Activated CD8-positive, alpha-beta memory T cell treated with anti-CD3 and anti-CD28 coated beads for 48 hours (primary cell): ENCODE data around the gene KIF1A.

Experiments
- DNase-seq, 3 experiments: peaks; one replicate each; pipeline ENCODE4 v3.0.0-alpha.2; 2020; ENCODE audit warnings: low read depth in 2 of 3, low spot score in 2 of 3

The KIF1A gene

GRCh38 chr2:240819126-240819857 lies 727 bp downstream of the KIF1A start:
- no peak for DNase-seq

GRCh38 chr2:240818293-240819125 lies 1.5 kb downstream of the KIF1A start:
- no peak for DNase-seq

- DNase-seq: no peak
Measured at GRCh38 chr2:240817496-240818292, 2.3 kb downstream of the KIF1A start.

DNA sequence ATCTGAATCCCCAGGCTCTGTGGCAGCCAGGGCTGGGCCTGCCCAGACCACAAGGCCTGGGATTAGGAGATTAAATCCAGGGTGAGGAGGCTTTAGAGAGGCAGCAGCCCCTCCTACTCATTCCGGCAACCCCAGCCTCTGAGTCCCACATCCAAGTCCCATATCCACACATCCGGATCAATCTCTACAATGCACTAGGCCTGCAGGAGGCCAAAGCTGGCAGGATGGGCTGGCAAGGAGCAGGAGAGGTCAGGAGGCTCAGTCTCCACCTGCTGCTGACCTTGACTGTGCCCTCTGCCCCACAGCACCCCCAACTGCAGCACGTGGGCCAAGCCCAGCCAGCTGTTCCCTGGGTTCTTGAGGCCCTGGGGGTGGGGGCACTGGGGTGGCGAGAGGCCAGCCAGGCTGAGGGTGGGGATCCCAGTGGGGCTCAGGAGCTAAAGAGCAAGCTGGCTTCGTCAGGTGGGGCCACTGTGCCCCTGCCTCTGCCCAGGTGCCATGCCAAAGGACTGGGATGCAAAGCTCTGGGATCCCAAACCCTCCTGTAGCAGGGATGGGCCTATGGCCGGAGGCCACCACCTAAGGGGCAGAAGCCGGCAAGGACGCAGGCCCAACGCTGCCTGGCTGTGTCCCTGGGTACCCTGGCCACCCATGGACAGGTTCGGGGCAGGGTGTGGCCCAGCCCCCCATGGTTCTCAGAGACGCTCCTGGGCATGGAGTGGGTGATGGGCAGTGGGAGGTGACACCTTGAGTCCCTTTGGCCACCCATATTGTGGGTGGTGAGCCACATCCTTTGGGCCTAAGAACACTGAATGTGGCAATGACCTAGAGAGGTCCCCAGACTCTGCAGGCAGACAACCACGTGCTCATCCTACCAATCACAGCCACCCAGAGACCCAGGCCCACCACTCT lies 3.2 kb downstream of the KIF1A start:
- no peak for DNase-seq

DNA sequence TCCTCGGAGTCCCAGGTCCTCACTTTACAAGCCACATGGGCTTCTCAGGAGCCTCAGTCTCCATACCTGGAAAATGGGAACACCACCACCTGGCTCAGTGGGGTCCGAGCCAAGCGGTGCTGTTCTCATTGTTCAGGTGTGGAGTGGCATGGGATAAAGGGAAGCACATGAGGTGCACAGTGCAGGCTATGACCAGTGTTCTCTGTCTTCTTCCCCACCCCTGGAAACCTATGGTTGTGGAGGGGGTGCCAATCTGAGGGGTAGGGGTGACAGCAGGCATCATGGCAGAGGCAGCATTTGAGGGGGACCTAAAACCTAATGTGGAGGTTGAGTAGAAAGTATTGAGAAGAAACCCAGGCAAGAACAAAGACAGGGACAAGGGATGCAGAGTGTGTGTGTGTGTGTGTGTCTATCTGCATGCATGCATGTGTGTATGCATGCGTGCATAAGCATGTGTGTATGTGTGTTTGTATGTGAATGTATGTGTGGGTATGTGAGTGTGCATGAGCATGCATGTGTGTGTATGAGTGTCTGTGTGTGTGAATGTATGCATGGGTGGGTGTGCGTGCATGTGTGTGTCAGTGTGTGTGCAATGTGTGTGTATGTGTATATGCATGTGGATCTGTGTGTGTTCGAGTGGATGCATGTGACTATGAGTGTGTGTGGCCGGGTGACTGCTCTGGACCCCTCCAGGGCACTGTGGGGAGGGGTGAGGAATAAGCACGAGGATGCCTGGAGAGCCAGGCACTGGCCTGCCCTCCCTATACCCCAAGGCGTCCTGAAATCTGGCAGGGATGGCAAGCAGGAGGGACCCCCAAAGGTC lies 4.0 kb downstream of the KIF1A start:
- no peak for DNase-seq

DNA sequence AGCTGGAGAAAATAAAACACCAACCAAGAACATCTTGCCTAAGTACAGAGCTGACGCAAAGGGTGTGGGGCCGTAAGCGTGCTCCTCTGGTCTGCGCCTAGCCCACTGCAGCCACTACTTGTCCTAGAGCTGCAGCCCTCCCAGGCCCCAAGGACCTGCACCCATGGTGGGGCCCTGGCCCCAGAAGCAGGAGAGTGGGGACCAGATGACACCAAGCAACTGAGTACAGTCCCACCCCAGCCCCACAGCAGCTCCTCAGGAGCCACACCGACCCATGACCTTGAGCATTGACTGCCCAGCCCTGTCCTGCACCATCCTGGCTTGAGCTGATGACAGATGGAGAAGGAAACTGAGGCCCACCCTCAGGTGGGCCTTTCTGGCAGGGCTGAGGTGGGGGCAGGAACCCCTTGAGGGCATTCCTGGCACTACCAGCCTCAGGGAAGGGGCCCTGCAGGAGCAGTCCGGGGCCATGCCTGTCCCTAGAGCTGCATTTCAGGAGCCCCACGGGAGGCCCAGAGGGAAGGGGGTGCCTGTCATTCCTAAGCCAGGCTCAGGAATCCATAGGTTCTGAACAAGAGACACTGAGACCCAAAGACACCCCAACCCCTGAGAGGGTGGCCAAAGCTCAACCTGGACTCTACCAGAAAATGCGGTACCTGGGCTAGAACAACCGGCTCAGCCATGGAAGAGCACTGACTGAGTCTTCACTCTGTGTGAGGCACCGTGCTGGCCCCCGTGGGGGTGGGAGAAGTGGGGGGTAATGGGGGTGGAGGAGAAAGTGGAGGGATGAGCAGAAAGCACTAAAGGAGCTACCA lies 4.9 kb downstream of the KIF1A start:
- no peak for DNase-seq

- no peak for DNase-seq
Measured at GRCh38 chr2:240814280-240814679, 5.7 kb downstream of the KIF1A start.

DNA sequence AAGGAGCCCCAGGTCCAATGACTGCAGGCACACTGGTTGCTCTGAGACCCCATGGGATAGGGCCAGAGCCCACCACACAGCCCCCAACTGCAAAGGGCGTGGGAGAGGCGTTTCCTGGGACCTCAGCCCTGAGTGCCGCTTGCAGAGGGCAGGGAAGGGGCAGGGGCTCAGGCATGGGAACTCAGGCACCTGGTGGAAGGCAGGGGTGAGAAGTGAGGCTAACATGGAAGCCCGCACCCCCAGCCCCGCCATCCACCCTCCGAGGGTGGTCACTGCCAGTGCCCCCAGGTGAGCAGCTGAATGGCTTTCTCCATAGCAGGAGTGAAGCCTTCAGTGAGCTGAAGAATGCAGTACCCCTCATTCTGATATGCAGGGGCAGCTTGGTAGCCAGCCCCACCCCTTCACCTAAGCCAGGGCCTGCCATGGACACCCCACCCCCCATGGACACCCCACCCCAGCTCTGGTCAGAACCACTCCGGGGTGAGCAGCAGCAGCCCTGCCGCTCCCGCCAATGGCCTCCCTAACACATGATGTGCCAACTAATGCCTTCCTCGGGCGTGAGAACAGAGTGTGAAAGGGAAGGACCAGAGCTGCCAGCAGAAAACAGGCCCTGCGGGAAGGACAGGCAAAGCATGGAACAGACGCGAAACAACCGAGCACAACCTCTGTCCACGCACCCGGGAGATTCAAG lies 6.6 kb downstream of the KIF1A start:
- no peak for DNase-seq

DNA sequence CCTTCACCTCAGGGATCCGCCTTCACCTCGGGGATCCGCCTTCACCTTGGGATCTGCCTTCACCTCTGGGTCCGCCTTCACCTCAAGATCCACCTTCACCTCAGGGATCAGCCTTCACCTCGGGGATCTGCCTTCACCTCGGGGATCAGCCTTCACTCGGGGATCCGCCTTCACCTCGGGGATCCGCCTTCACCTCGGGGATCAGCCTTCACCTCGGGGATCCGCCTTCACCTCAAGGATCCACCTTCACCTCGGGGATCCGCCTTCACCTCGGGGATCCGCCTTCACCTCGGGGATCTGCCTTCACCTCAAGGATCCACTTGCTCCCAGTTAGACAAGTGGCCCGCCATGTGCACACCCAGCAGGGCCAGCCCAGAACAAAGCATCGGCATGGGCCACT lies 7.3 kb downstream of the KIF1A start:
- DNase-seq: no peak

- DNase-seq: no peak
Measured at GRCh38 chr2:240812301-240812680, 7.7 kb downstream of the KIF1A start.

DNA sequence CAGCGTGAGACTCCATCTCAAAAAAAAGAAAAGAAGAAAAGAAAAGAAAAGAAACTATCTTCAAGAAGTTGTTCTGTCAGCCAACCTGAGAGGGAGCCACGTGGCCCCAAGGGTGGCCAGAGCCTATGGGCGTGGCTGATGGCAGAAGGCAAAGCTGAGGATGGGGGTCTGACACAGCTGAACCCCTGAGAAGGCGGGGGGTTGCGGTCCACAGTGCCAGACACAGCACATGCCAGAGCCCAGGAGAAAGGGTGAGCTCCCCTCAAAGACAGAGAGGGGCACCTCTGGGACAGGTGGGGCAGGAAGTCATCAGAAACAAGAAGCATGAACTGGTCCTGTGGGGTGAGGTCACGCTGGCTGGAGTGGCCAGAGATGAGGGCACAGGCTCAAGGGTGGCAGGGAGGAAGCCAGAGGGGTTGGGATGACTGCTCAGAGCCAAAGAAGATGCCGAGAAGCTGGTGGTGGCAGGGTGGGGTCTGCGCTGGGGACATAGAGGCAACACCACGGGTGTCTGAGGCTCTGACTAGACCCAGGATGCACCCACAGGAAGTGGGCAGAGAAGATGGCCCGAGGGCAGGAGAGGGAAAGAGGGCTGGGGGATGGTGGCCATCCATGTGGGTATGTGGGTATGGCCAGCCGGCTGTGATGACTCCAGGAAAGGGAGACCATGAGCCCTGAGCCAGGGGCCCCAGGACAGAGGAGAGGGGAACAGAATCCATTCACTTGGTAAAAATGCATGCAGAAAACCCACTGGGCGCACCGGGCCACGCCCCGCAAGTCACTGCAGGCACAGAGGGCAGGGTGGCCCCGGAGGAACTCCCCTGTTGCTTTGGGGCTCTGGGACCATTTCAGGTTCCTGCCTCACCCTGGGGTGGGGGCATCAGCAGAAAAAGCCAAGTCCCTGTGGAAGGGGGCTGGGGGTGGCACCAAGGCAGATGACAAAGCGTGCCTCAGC lies 8.4 kb downstream of the KIF1A start:
- no peak for DNase-seq

DNA sequence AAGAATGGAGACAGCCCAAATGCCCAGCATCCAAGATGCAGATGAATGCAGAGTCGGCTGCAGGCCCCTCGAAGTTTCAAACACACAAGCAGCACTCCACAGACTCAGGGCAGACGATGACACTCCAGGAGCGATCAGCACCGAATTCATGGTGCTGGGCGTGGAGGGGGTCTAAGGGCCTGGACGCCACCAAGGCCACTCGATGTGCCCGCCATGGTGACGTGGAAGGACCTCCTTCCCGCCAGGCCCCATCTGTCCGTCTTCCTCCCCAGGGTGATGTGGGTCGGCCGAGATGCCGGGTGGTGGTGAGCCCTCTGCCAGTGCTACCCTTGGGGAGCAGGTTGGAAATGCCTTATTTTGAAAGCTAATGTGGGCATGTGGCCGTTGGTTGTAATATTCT lies 9.4 kb downstream of the KIF1A start:
- DNase-seq: no peak

- no peak for DNase-seq
Measured at GRCh38 chr2:240810199-240810598, 9.8 kb downstream of the KIF1A start.

DNA sequence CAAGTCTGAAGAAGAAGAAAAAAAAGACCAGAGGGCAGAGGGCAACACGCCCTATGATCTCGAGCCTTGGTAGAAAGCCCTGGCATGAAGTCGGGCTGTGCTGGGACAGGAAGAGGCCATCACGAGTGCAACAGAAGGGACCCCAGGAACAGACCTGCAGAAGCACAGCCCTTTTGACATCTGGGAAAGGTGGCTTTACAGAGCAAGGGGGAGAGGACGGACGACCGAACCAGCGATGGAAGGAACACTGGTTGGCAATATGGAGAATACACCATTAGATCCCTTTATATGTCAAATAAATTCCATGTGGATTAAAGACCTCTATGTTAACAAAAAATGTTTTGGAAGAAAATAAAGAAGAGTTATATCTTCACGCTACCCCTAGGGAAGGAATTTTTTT lies 10.7 kb downstream of the KIF1A start:
- no peak for DNase-seq

- DNase-seq: no peak
Measured at GRCh38 chr2:240806459-240806858, 13.6 kb downstream of the KIF1A start.

- no peak for DNase-seq
Measured at GRCh38 chr2:240806006-240806405, 14.0 kb downstream of the KIF1A start.

GRCh38 chr2:240803191-240803590 lies 16.8 kb downstream of the KIF1A start:
- no peak for DNase-seq
